GM19372 (cell line): ENCODE results near the gene COL18A1.

Experiments used
- ATAC-seq: cut with Tn5 transposase; IDR thresholded peaks from one replicate; pipeline ENCODE4 v1.9.1; 2021; ENCODE audit warnings: mild to moderate bottlenecking, low read depth, moderate library complexity; ENCODE audit not compliant: unreplicated experiment

Gene COL18A1

GRCh38 chr21:45451771-45452182, 46.8 kb downstream of the COL18A1 start:
- ATAC-seq: no peak

- ATAC-seq: no peak
These were observed 47.8 kb downstream of the COL18A1 start for GRCh38 chr21:45452696-45453307.

GRCh38 chr21:45453308-45453950, 48.5 kb downstream of the COL18A1 start:
- no peak for ATAC-seq

- ATAC-seq: no peak
These were observed 49.3 kb downstream of the COL18A1 start for GRCh38 chr21:45454060-45454925.

GRCh38 chr21:45454926-45455673, 50.1 kb downstream of the COL18A1 start:
- no peak for ATAC-seq

- no peak for ATAC-seq
These were observed 51.0 kb downstream of the COL18A1 start for GRCh38 chr21:45455674-45456583.

GRCh38 chr21:45456584-45457160, 51.7 kb downstream of the COL18A1 start:
- ATAC-seq: no peak

GRCh38 chr21:45457161-45457831, 52.3 kb downstream of the COL18A1 start:
- no peak for ATAC-seq

- no peak for ATAC-seq
These were observed 52.8 kb downstream of the COL18A1 start for GRCh38 chr21:45457832-45458172.

GRCh38 chr21:45458281-45459170, 53.6 kb downstream of the COL18A1 start:
- no peak for ATAC-seq

- no peak for ATAC-seq
These were observed 54.4 kb downstream of the COL18A1 start for GRCh38 chr21:45459171-45460010.

GRCh38 chr21:45460011-45460565, 55.1 kb downstream of the COL18A1 start:
- ATAC-seq: no peak

- ATAC-seq: no peak
These were observed 55.8 kb downstream of the COL18A1 start for GRCh38 chr21:45460611-45461368.

- no peak for ATAC-seq
These were observed 56.4 kb downstream of the COL18A1 start for GRCh38 chr21:45461369-45461750.

GRCh38 chr21:45461806-45462341, 56.9 kb downstream of the COL18A1 start:
- no peak for ATAC-seq

- ATAC-seq: no peak
These were observed 58.9 kb downstream of the COL18A1 start for GRCh38 chr21:45463871-45464270.
